ENCODE measurements around the gene STK38. TPM values are rescaled to one million over a fixed set of nuclear protein-coding genes. Genes with fewer than 3 reads are reported as not detected.
"Not testable (repeated sequence)": the region's sequence is repeated elsewhere in the genome, so short reads cannot be mapped to it uniquely, and the experiment has no call there.

STK38 gene
- total RNA-seq, 3 donors from 2014 or later, result 27.5 to 39.4 (median 31.4) TPM

- no peaks in the 10 kb centered on the region for H3K4me1 ChIP-seq
- H3K27me3 ChIP-seq, result no peaks in the 10 kb centered on the region
- intact Hi-C loops (cut with DNase I; ENCODE audit: low total_unique reads), result no loop called here
- H3K36me3 ChIP-seq, result no peaks in the 10 kb centered on the region
- H3K9me3 ChIP-seq, result no peaks in the 10 kb centered on the region
- H3K27ac ChIP-seq, result peak overlapping the region; percentile 10 to 38
- no peak overlapping the region for H3K4me3 ChIP-seq
- TF ChIP-seq POLR2AphosphoS5 (IDR thresholded peaks at IDR 0.05), result no peak
- no peak for TF ChIP-seq CTCF (IDR thresholded peaks at IDR 0.05)
- TF ChIP-seq POLR2A (IDR thresholded peaks at IDR 0.05), result no peak
- DNase-seq (ENCODE audit: low spot score in 2 of 2), result no peak
These were observed 91.7 kb downstream of the STK38 start for GRCh38 chr6:36455486-36456027.

- H3K9me3 ChIP-seq; H3K36me3 ChIP-seq; H3K4me3 ChIP-seq; H3K27me3 ChIP-seq; H3K4me1 ChIP-seq; H3K27ac ChIP-seq; DNase-seq (ENCODE audit: low spot score in 2 of 2); intact Hi-C loops (cut with DNase I; ENCODE audit: low total_unique reads): not testable (repeated sequence)
These were observed 94.4 kb downstream of the STK38 start for GRCh38 chr6:36452897-36453296.

GRCh38 chr6:36449173-36449572 lies 98.1 kb downstream of the STK38 start:
- DNase-seq (ENCODE audit: low spot score in 2 of 2); H3K27ac ChIP-seq; H3K9me3 ChIP-seq; H3K36me3 ChIP-seq; H3K27me3 ChIP-seq; H3K4me3 ChIP-seq; intact Hi-C loops (cut with DNase I; ENCODE audit: low total_unique reads): not testable (repeated sequence)
- peaks cover 0 to 15% of the 10 kb centered on the region in 2 donors for H3K4me1 ChIP-seq

GRCh38 chr6:36445621-36446020 lies 101.7 kb downstream of the STK38 start:
- Histone ChIP-seq H3K36me3 (no peaks in the 10 kb centered on the region), H3K4me1 (peaks cover 0 to 24% of the 10 kb centered on the region in 2 donors), H3K4me3 (no peak overlapping the region), H3K27me3 (no peaks in the 10 kb centered on the region), H3K27ac (peak overlapping the region; percentile 98 to 99), H3K9me3 (no peaks in the 10 kb centered on the region)
- intact Hi-C loops (cut with DNase I; ENCODE audit: low total_unique reads), result no loop called here
- TF ChIP-seq CTCF (IDR thresholded peaks at IDR 0.05) (no peak), POLR2AphosphoS5 (IDR thresholded peaks at IDR 0.05) (no peak), POLR2A (IDR thresholded peaks at IDR 0.05) (no peak)
- no peak for DNase-seq (ENCODE audit: low spot score in 2 of 2)

- Histone ChIP-seq H3K36me3 (no peaks in the 10 kb centered on the region), H3K27ac (peak overlapping the region; percentile 98 to 99), H3K9me3 (no peaks in the 10 kb centered on the region), H3K27me3 (no peaks in the 10 kb centered on the region), H3K4me1 (peaks cover 0 to 24% of the 10 kb centered on the region in 2 donors), H3K4me3 (peak overlapping the region; percentile 84 to 96 (median 95))
- no peak for DNase-seq (ENCODE audit: low spot score in 2 of 2)
- TF ChIP-seq POLR2A (IDR thresholded peaks at IDR 0.05) (no peak), POLR2AphosphoS5 (IDR thresholded peaks at IDR 0.05) (no peak)
- intact Hi-C loops (cut with DNase I; ENCODE audit: low total_unique reads), result no loop called here
These were observed 102.8 kb downstream of the STK38 start for GRCh38 chr6:36444470-36444869.

Other genes starting within 250 kb of the STK38 start
- gene BNIP5, start 210.6 kb downstream of the STK38 start, total RNA-seq, result under 1 TPM in 1 of 3 donors, not detected in 2; under 0.01 TPM
- under 1 TPM; 0.44 to 0.98 (median 0.80) TPM for gene ETV7, start 159.8 kb downstream of the STK38 start, total RNA-seq
- under 1 TPM in 1 of 3 donors, not detected in 2; 0.15 TPM for gene PXT1, start 104.6 kb downstream of the STK38 start, total RNA-seq
- gene KCTD20, start 104.5 kb downstream of the STK38 start, total RNA-seq, result 10 to 100 TPM; 59.4 to 64.5 (median 61.6) TPM
- 100 to 1,000 TPM; 163 to 425 (median 276) TPM for gene SRSF3, start 46.9 kb upstream of the STK38 start, total RNA-seq
- gene CDKN1A, start 131.2 kb upstream of the STK38 start, total RNA-seq, result 100 to 1,000 TPM; 125 to 144 (median 143) TPM
- gene RAB44, start 150.3 kb upstream of the STK38 start, total RNA-seq, result 1 to 10 TPM in 1 of 3 donors, under 1 TPM in 2; under 0.01 to 1.9 (median 0.29) TPM

Measured in breast epithelium (tissue), 4 donors.